Ectodermal cell (in vitro differentiated cells): Measurements from ENCODE around the gene NPTXR.
A peak's percentile ranks its signal among the peaks of the same experiment; 100 is the strongest.

Experiments used
- H3K27ac ChIP-seq: 2 replicates; pipeline ENCODE4 v1.7.0; 2013; ENCODE audit warnings: mild to moderate bottlenecking, low read depth, low read length; ENCODE audit not compliant: insufficient read depth, poor library complexity, severe bottlenecking
- H3K27me3 ChIP-seq: 2 replicates; pipeline ENCODE4 v1.7.0; 2013; ENCODE audit warnings: mild to moderate bottlenecking, low read length; ENCODE audit not compliant: insufficient read depth, control insufficient read depth, poor library complexity, severe bottlenecking
- H3K36me3 ChIP-seq: one replicate; pipeline ENCODE4 v1.7.0; 2013; ENCODE audit warnings: low read length; ENCODE audit not compliant: control insufficient read depth, insufficient read depth
- H3K4me1 ChIP-seq: one replicate; pipeline ENCODE4 v1.7.0; 2013; ENCODE audit warnings: low read length; ENCODE audit not compliant: control insufficient read depth, insufficient read depth
- H3K4me3 ChIP-seq: 2 replicates; pipeline ENCODE4 v1.7.0; 2013; ENCODE audit warnings: low read depth, low read length, control low read depth; ENCODE audit not compliant: insufficient read depth
- H3K9me3 ChIP-seq: 2 replicates; pipeline ENCODE4 v1.7.0; 2013; ENCODE audit warnings: mild to moderate bottlenecking, low read length, moderate library complexity; ENCODE audit not compliant: control insufficient read depth
- WGBS, 2 experiments: methylation state at CpG; one replicate each; pipeline ENCODE4 v1.1.7; 2013; ENCODE audit warnings: missing lambda C conversion rate in 2 of 2; 5-methylcytosine and 5-hydroxymethylcytosine counted together

NPTXR gene

DNA sequence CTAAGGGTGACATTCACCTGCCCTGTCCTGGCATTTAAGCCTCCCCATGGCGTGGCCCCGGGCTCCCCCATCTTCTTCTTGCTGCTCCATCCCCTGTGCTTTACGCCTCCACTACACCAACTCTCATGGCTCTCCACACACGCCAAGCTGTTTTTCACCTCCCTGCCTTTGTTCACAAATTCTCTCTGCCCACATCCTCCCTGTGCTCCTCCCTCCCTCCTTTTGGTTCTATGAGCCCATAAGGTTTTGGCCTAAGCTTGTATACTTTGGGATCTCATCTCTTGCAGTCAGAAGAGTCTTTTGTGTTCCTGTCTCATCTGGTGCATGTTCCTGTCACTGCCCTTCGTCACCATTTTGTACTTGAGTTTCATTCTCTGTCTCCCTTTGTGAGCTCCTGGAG lies 45.3 kb downstream of the NPTXR start:
- no peak overlapping the region for H3K27ac ChIP-seq
- H3K4me3 ChIP-seq = no peak overlapping the region
- H3K4me1 ChIP-seq = peaks cover 4% of the 10 kb centered on the region
- 85 to 87% methylated on average over 5 of the region's 5 CpGs for WGBS, 2 experiments
- peaks cover 24% of the 10 kb centered on the region for H3K27me3 ChIP-seq
- H3K36me3 ChIP-seq = no peaks in the 10 kb centered on the region
- no peaks in the 10 kb centered on the region for H3K9me3 ChIP-seq

DNA sequence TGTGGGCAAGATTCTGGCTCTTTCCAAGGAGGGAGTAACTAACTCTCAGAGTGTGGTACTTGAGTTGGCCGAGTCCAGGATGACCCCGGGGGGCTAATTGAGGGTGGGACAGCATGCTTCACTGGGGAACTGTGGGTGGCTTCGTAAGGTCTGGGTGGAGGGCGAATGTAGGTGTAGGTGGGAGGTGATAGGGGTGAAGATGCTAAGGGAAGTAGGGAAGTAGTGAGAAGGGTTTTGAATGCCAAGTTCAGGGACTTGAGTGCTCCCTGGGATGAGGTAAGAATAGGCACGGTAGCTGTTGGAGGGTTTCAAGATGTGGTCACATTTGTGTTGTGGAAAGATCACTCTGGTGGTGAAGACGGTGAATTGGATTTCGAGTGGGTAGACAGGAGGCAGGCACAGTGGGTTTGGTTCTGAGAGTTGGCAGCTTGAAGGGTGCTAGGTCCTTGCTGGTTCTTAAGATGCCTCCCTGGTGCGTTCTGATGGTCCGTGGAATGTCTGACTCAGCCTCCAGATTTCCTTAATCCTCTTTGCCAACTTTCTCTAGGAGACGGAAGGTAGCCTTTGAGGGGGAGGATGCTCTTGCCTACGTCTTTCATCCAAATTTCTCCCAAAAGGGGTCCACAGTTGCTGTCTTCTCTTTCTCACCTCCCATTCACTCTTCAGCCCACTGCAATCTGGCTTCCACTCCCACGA lies 47.4 kb downstream of the NPTXR start:
- 82 to 84% methylated on average over 12 of the region's 12 CpGs for WGBS, 2 experiments

DNA sequence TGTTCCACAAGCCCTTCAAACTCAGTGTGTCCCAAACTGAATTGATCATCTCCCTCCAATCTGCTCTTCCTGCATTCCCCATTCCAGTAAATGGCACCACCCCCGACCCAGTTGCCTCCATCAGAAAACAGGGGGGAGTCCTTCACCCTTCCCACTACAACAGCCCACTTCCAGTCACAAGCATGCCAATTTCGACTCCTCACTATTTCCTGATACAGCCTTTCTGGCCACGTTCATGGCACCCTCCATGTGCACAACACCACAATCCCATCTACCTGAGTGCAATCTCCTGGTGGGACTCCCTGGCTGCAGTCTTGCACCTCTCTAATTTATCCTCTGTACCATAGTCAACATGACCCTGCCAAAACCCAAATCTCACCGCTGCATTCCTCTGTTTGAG lies 48.3 kb downstream of the NPTXR start:
- Histone ChIP-seq H3K36me3 (no peaks in the 10 kb centered on the region), H3K4me1 (peaks cover 10% of the 10 kb centered on the region), H3K9me3 (no peaks in the 10 kb centered on the region), H3K27ac (no peak overlapping the region), H3K4me3 (no peak overlapping the region), H3K27me3 (peaks cover 13% of the 10 kb centered on the region)
- WGBS, 2 experiments = 85 to 88% methylated on average over 4 of the region's 4 CpGs

More for the DNA sequence above, 47.4 kb downstream of the NPTXR start:
- peaks cover 17% of the 10 kb centered on the region for H3K27me3 ChIP-seq
- H3K4me3 ChIP-seq = no peak overlapping the region
- no peaks in the 10 kb centered on the region for H3K9me3 ChIP-seq
- H3K27ac ChIP-seq = no peak overlapping the region
- no peaks in the 10 kb centered on the region for H3K36me3 ChIP-seq
- H3K4me1 ChIP-seq = peaks cover 10% of the 10 kb centered on the region

DNA sequence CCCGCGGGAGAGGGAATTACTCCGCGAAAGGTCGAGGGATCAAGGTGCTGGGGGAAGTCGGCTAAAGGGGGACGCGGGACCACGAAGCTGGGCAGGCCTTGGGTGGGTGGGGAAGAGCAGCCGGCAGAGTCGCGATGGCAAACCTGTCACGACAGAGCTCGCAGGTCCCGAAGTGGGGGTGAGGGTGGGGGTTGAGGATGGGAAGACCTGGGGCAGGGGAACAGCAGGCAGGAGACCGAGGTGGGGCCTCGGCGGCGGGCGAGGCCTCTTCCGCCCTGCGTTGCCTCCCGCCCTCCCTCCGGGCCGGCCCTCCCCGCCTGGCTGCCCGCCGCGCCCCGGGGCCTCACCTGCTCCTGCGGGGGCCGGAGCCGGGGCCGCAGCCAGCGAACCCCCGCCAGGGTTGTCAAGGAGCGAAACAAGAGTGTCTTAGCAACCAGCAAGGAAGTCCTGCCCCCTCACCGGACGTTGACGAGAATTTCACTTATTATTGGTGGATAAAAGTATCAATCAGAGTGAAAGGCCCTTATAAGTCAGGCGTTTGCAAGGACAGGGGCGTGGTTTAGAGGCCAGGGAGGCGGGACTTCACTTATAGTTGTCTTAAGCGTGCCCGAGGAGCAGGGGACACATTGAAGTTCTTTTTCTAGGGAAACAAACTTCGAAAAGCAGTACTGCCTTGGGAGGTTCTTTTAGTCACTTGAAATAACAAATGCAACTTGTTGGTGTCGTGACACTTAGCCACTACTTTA lies 49.9 kb downstream of the NPTXR start, which contains the start of gene DNAL4:
Gene DNAL4 (minus strand): TSS at position 423 of the 746 bp plus-strand sequence. CDS start 11,412 bp downstream, outside the sequence.
- Histone ChIP-seq H3K27me3 (peaks cover 13% of the 10 kb centered on the region), H3K4me3 (peak within 1 kb of the TSS; percentile 83), H3K9me3 (no peaks in the 10 kb centered on the region), H3K27ac (peak within 1 kb of the TSS; percentile 36), H3K4me1 (peaks cover 10% of the 10 kb centered on the region), H3K36me3 (peaks cover 6% of the 10 kb centered on the region)
- 1% methylated on average over 47 of the region's 47 CpGs for WGBS, 2 experiments

DNA sequence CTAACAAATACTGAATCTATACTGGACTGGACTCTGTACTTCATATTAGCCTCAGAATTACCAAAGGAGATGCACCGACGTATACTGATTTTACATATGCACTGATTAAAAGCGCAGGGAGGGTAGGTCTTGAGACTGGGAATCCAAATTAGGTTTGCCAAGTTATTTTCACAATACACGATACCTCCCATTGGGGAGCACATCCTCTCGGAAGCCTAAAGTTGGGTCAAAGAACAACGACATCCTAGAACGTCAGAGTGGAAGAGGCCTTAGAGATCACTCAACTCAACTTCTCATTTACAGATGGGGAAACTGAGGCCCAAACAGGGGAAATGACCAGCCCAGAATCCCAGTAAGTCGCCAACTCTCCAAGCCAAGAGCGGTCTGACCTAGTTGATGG lies 50.5 kb downstream of the NPTXR start:
- peaks cover 13% of the 10 kb centered on the region for H3K27me3 ChIP-seq
- peak overlapping the region; percentile 83 for H3K4me3 ChIP-seq
- no peaks in the 10 kb centered on the region for H3K9me3 ChIP-seq
- peaks cover 10% of the 10 kb centered on the region for H3K4me1 ChIP-seq
- 38 to 39% methylated on average over 9 of the region's 9 CpGs for WGBS, 2 experiments
- peaks cover 6% of the 10 kb centered on the region for H3K36me3 ChIP-seq
- no peak overlapping the region for H3K27ac ChIP-seq

DNA sequence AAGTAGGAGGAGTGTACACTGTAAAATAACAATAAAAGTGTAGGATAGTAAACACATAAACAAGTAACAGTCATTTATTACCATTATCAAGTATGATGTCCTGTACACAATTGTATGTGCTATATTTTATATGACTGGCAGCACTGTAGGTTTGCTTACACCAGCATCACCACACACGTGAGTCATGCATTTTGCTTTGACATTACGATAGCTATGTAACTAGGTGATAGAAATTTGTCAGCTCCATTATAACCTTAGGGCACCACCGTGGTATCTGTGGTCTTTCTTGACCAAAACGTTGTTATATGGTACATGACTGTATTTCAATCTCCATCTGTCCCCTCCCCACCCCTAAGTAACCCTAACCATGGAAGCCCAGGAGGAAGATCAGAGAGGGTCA lies 51.0 kb downstream of the NPTXR start:
- peaks cover 13% of the 10 kb centered on the region for H3K27me3 ChIP-seq
- 86 to 88% methylated on average over 4 of the region's 4 CpGs for WGBS, 2 experiments
- H3K9me3 ChIP-seq = no peaks in the 10 kb centered on the region
- peaks cover 6% of the 10 kb centered on the region for H3K36me3 ChIP-seq
- H3K4me1 ChIP-seq = peaks cover 10% of the 10 kb centered on the region
- peak overlapping the region; percentile 83 for H3K4me3 ChIP-seq
- H3K27ac ChIP-seq = no peak overlapping the region

DNA sequence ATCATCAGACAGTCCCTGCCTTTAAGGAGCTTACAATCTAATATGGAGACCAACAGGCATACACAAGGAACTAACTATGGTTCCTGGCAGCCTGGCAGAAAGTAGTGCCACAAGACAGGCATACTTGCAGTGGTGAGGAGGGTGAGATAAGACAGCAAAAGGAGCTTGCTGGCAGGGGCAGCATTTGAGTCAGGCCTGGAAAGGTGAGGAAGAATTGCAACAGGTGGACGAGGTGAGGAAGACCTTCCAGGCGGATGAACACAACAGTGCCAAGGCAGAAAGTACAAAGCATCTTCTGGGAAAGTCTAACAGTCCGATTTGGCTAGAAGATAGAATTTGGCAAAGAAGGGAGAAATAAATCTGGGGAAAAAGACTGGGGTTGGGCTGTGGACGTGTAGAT lies 54.2 kb downstream of the NPTXR start:
- Histone ChIP-seq H3K9me3 (no peaks in the 10 kb centered on the region), H3K36me3 (peaks cover 6% of the 10 kb centered on the region), H3K4me3 (no peak overlapping the region), H3K27ac (no peak overlapping the region), H3K4me1 (peaks cover 10% of the 10 kb centered on the region), H3K27me3 (no peaks in the 10 kb centered on the region)
- 89 to 90% methylated on average over 4 of the region's 4 CpGs for WGBS, 2 experiments

DNA sequence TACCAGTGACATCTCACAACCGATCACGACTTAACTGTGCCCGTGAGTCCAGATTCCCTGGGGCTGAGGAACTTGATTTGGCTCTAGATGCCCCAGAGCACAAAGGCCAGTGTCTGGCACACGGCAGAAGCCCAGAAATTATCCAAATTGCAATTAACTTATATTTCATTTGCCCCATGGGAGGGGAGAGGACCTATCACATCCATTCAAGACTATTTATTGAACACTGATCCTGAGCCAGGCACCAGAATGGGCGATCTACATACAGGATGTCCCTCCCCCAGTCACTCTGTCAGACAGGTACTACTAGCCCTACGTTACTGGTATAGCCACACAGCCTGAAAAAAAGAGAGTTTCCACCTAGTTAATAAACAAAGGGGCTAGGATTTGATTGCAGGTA lies 55.0 kb downstream of the NPTXR start:
- H3K27ac ChIP-seq = no peak overlapping the region
- WGBS, 2 experiments = 85 to 95% methylated on average over 6 of the region's 6 CpGs
- no peaks in the 10 kb centered on the region for H3K27me3 ChIP-seq
- peaks cover 6% of the 10 kb centered on the region for H3K4me1 ChIP-seq
- no peak overlapping the region for H3K4me3 ChIP-seq
- no peaks in the 10 kb centered on the region for H3K9me3 ChIP-seq
- peaks cover 6% of the 10 kb centered on the region for H3K36me3 ChIP-seq

DNA sequence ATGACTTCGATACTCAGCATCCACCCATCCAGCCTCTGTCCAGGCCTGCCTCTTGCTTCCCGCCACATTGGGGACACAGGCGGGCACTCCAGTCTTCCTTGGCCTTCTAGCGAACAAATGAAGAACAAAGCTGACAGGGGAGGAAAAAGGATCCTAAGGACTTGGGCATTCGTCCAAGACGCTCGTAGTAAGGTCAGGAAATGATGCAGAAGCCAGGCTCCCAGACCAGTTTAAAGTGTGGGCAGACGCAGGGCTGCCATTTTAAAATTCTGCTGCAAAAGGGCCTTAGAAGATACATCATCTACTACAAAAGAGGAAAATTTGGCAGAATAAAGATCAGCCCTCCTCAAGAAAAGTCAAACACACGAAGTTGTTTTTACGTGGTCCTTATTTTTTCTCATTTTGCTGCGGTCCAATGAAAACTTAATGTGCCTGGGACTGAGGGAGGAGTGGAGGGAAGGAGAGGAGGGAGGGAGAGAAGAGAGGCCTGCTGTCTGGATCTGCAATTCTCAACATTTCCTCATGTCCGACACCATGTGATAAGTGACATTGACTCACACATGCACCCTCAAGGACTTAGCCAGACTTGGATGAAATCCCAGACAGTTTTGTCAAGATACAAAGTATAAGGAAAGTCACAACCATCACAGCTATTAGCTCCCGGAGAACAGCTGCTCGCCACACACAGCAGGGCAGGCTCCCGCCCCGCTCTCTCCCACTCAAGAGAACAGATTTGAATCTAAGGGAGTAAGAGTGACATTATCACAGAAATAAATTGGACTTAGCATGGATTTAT lies 55.6 kb downstream of the NPTXR start:
- Histone ChIP-seq H3K36me3 (peaks cover 6% of the 10 kb centered on the region), H3K27ac (no peak overlapping the region), H3K4me3 (no peak overlapping the region), H3K9me3 (no peaks in the 10 kb centered on the region), H3K27me3 (no peaks in the 10 kb centered on the region), H3K4me1 (peaks cover 4% of the 10 kb centered on the region)
- WGBS, 2 experiments = 91 to 94% methylated on average over 16 of the region's 16 CpGs

DNA sequence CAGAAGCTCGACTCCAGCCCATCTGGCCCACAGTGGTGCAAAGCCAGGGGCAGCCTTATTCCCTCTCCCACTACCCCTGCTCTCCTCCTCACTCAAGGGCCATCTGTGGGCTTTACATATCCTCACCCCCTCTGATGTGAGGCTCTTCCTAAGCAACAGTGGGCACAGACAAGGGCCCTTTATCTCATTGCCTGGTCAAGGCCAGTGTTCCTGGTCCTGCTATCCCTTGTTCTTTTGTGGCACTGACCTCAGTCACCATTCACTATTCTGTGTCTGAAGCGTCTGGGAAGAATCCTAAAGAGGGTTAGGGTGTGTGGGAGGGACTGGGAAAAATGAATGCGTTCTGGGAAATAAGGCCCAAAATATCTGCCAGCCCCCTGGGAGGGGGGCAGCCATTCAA lies 57.2 kb downstream of the NPTXR start:
- no peak overlapping the region for H3K27ac ChIP-seq
- WGBS, 2 experiments = 91 to 93% methylated on average over 3 of the region's 3 CpGs
- H3K36me3 ChIP-seq = peaks cover 6% of the 10 kb centered on the region
- no peaks in the 10 kb centered on the region for H3K9me3 ChIP-seq
- peaks cover 3% of the 10 kb centered on the region for H3K4me1 ChIP-seq
- H3K4me3 ChIP-seq = no peak overlapping the region
- H3K27me3 ChIP-seq = no peaks in the 10 kb centered on the region
